GM23248 (cell line): ENCODE data around the gene SPAG9. TPM values are rescaled to one million over a fixed set of nuclear protein-coding genes. Genes with fewer than 3 reads are reported as not detected.

Experiments
- DNase-seq: peaks from one replicate; pipeline ENCODE4 v3.0.0-alpha.2; 2015
- H2AFZ ChIP-seq: fragments of 200-600 bp; sonication (generic); 2 replicates; pipeline ENCODE4 v1.6.1; 2016; ENCODE audit warnings: antibody characterized with exemption
- H3F3A ChIP-seq: fragments of 200-600 bp; sonication (generic); 2 replicates; pipeline ENCODE4 v1.6.1; 2016; ENCODE audit warnings: mild to moderate bottlenecking, antibody characterized with exemption, mixed run types; ENCODE audit not compliant: insufficient read depth
- H3K27ac ChIP-seq: fragments of 200-600 bp; sonication (generic); 2 replicates; pipeline ENCODE4 v1.5.1; 2016; ENCODE audit warnings: mild to moderate bottlenecking
- H3K27me3 ChIP-seq: fragments of 200-600 bp; sonication (generic); replicated peaks from 2 replicates; pipeline ENCODE4 v1.6.1; 2016; ENCODE audit warnings: mild to moderate bottlenecking; ENCODE audit not compliant: insufficient read depth
- H3K36me3 ChIP-seq: fragments of 200-600 bp; sonication (generic); 2 replicates; pipeline ENCODE4 v1.6.1; 2016; ENCODE audit warnings: low read depth, mild to moderate bottlenecking
- H3K4me1 ChIP-seq: fragments of 200-600 bp; sonication (generic); 2 replicates; pipeline ENCODE4 v1.6.1; 2016; ENCODE audit warnings: mild to moderate bottlenecking; ENCODE audit not compliant: insufficient read depth
- H3K4me2 ChIP-seq: fragments of 200-600 bp; sonication (generic); one replicate; pipeline ENCODE4 v1.6.1; 2016; ENCODE audit warnings: mild to moderate bottlenecking; ENCODE audit not compliant: unreplicated experiment
- H3K4me3 ChIP-seq: fragments of 200-600 bp; sonication (generic); 2 replicates; pipeline ENCODE4 v1.5.1; 2016; ENCODE audit warnings: mild to moderate bottlenecking
- H3K79me2 ChIP-seq: fragments of 200-600 bp; sonication (generic); 2 replicates; pipeline ENCODE4 v1.6.1; 2016; ENCODE audit warnings: mild to moderate bottlenecking; ENCODE audit not compliant: insufficient read depth
- H3K9ac ChIP-seq: fragments of 200-600 bp; sonication (generic); 2 replicates; pipeline ENCODE4 v1.6.1; 2016; ENCODE audit warnings: mild to moderate bottlenecking
- H3K9me2 ChIP-seq: fragments of 200-600 bp; sonication (generic); 2 replicates; pipeline ENCODE4 v1.6.1; 2016; ENCODE audit warnings: mixed run types, mild to moderate bottlenecking, moderate library complexity; ENCODE audit not compliant: insufficient read depth
- H3K9me3 ChIP-seq: fragments of 200-600 bp; sonication (generic); one replicate; pipeline ENCODE4 v1.6.1; 2017; ENCODE audit warnings: low read depth
- H4K20me1 ChIP-seq: fragments of 200-600 bp; sonication (generic); 2 replicates; pipeline ENCODE4 v1.6.0; 2016; ENCODE audit not compliant: insufficient read depth
- EZH2 ChIP-seq: fragments of 200-600 bp; sonication (generic); IDR thresholded peaks from 2 replicates; pipeline ENCODE4 v1.6.1; 2018; ENCODE audit warnings: antibody characterized with exemption, mild to moderate bottlenecking; ENCODE audit not compliant: insufficient read depth, poor library complexity, severe bottlenecking
- EZH2phosphoT487 ChIP-seq: fragments of 200-600 bp; sonication (generic); IDR thresholded peaks from 2 replicates; pipeline ENCODE4 v1.6.1; 2018; ENCODE audit warnings: antibody characterized with exemption, moderate library complexity, mild to moderate bottlenecking, low read depth; ENCODE audit not compliant: insufficient read depth
- WGBS, 2 experiments: methylation state at CpG; one replicate each; pipeline ENCODE4 v1.1.6; 2015 to 2017; ENCODE audit warnings: low lambda C conversion rate in 2 of 2, low coverage in 1 of 2; ENCODE audit errors: missing lambda C conversion rate in 2 of 2; 5-methylcytosine and 5-hydroxymethylcytosine counted together
- in situ Hi-C: fragments of 300-500 bp; cut with MboI; formaldehyde crosslinking; loops from 2 replicates; pipeline ENCODE4 v1.15.0; 2020
- polyA plus RNA-seq: library from polyadenylated mRNA; unstranded; fragments of >200 nt; fragmentation: Nextera tagmentation; extraction: Ambion mirVana; gene quantifications from 2 replicates; pipeline ENCODE4 v1.2.1, GENCODE V29; 2016
- total RNA-seq: library from RNA; depleted of rRNA; stranded (reverse); fragments of >200 nt; shearing (Covaris generic); gene quantifications from 2 replicates; pipeline ENCODE4 v1.2.3, GENCODE V29; 2014

Gene SPAG9
- total and polyA plus RNA-seq, 2 experiments from 2014 or later: 21.5 to 58.8 TPM

DNA sequence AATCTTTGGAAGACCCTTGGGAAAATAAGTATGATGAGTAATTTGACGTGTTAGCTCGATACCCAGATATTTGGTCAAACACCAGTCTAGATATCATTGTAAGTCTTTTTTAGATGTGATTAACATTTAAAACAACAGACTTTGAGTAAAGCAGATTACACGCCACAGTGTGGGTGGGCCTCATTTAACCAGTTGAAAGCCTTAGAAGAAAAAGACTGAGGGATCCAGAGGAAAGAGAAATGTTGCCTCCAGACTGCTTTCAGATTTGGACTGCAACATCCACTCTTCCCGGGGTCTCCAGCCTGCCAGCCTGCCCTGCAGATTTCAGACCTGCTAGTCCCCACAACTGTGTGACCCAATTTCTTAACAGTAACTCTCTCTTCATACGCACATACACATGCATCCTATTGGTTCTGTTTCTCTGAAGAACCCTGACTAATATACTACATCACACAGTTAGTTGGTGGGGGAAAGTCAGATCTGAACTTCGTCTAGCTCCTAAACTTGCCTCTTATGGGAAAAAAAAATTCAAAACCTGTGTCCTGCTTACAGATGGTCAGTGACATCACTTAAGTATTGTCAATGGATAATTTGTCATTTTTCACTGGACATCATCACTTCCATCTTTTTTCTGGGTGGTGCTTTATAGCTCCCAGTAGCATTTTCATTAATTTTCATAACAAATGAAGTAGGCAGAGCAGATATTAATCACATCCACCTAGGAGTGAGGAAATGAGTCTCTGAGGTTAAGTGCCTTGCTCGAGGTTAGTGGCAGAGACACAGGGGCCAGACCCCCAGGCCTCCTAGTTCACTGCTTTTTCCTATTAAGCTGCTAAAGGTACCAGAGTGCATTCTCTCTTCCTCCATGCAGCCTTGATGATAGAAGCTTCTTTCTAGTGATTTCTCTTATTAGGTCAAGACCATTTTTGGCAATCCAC is 146.8 kb downstream of the SPAG9 start:
- H3K4me1 ChIP-seq: peaks cover 6% of the 10 kb centered on the region
- no peaks in the 10 kb centered on the region; the same call in 1 of the 2 replicates for H3K79me2 ChIP-seq
- no peak overlapping the region for H3K9ac ChIP-seq
- H3F3A ChIP-seq: peaks cover 8% of the 10 kb centered on the region; the same call in 1 of the 2 replicates
- H2AFZ ChIP-seq: no peak overlapping the region
- H3K27ac ChIP-seq: no peak overlapping the region
- no peaks in the 10 kb centered on the region for H3K27me3 ChIP-seq
- H3K4me2 ChIP-seq: no peak overlapping the region
- no peak for DNase-seq
- H3K36me3 ChIP-seq: peaks cover 61% of the 10 kb centered on the region
- in situ Hi-C loops: loop anchor here (25.0 kb wide), 1 partner anchor 462 kb away; the partner anchor contains the start of gene MYCBPAP
- H4K20me1 ChIP-seq: no peaks in the 10 kb centered on the region
- H3K9me2 ChIP-seq: no peaks in the 10 kb centered on the region
- no peak overlapping the region for H3K4me3 ChIP-seq
- no peaks in the 10 kb centered on the region for H3K9me3 ChIP-seq
- no peak for TF ChIP-seq EZH2
- TF ChIP-seq EZH2phosphoT487: no peak
- 94 to 96% methylated on average over 7 of the region's 7 CpGs for WGBS, 2 experiments

DNA sequence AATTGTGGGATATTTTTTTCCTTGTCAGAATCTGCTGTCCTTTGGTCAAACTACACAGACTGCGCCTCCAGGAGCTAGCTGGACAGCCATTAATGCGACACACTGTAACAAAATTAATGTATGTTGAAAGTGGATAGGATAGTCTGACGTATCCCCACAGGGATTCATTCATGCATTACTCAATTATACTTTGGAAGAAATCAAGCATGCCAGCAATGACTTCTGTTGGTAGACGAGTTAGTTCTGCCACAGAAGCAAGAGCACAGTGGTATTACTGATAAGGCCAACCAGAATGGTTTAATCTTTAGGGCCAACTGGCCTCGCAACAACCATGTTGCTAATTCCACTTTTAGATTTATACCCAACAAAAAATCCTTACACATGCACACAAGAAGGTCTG is 148.1 kb downstream of the SPAG9 start:
- no peak overlapping the region for H3K27ac ChIP-seq
- no peaks in the 10 kb centered on the region for H3K27me3 ChIP-seq
- no peak overlapping the region for H2AFZ ChIP-seq
- H3K9me3 ChIP-seq: no peaks in the 10 kb centered on the region
- H3K4me1 ChIP-seq: peaks cover 6% of the 10 kb centered on the region
- H3K4me2 ChIP-seq: no peak overlapping the region
- H3K4me3 ChIP-seq: no peak overlapping the region
- in situ Hi-C loops: loop anchor here (25.0 kb wide), 1 partner anchor 460 kb away; the partner anchor contains the start of gene MYCBPAP
- H3K79me2 ChIP-seq: no peaks in the 10 kb centered on the region; the same call in 1 of the 2 replicates
- H3K9ac ChIP-seq: no peak overlapping the region
- TF ChIP-seq EZH2 (no peak), EZH2phosphoT487 (no peak)
- H3F3A ChIP-seq: peaks cover 8% of the 10 kb centered on the region; the same call in 1 of the 2 replicates
- WGBS, 2 experiments: 92 to 95% methylated on average over 5 of the region's 5 CpGs
- DNase-seq: no peak
- peaks cover 49% of the 10 kb centered on the region for H3K36me3 ChIP-seq
- no peaks in the 10 kb centered on the region for H4K20me1 ChIP-seq
- no peaks in the 10 kb centered on the region for H3K9me2 ChIP-seq

DNA sequence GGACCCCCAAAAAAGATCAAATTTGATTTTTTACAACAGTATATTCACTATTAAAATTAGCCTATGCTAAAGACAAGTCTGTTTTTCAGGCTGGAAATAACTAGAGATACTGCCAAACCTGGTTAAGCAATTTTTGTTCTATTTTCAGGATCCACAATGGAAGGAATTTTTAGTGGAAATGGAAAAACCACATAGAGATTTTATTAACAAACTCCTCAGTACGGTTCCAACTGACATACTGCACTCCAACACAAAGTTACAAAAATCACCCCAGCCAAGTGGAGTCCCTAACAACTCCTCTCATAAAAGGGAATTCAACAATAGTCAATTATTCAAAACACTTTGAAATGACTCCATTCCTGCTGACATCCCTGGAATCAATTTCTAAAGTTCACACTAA is 152.9 kb downstream of the SPAG9 start:
- H3K27ac ChIP-seq: no peak overlapping the region
- WGBS, 2 experiments: 16 to 45% methylated on average over 1 of the region's 1 CpG
- no peaks in the 10 kb centered on the region for H3K27me3 ChIP-seq
- H3K4me3 ChIP-seq: no peak overlapping the region
- no peak overlapping the region for H3K4me2 ChIP-seq
- peaks cover under 1% of the 10 kb centered on the region; the same call in 1 of the 2 replicates for H3F3A ChIP-seq
- no peaks in the 10 kb centered on the region for H3K9me2 ChIP-seq
- no peak overlapping the region for H2AFZ ChIP-seq
- TF ChIP-seq EZH2 (no peak), EZH2phosphoT487 (no peak)
- H3K9ac ChIP-seq: no peak overlapping the region
- peak; percentile 33 for DNase-seq
- H4K20me1 ChIP-seq: no peaks in the 10 kb centered on the region
- H3K4me1 ChIP-seq: no peaks in the 10 kb centered on the region
- H3K79me2 ChIP-seq: no peaks in the 10 kb centered on the region; the same call in 1 of the 2 replicates
- no peaks in the 10 kb centered on the region for H3K9me3 ChIP-seq
- H3K36me3 ChIP-seq: peaks cover 24% of the 10 kb centered on the region
- in situ Hi-C loops: loop anchor here (25.0 kb wide), 1 partner anchor 455 kb away; the partner anchor contains the start of gene MYCBPAP

DNA sequence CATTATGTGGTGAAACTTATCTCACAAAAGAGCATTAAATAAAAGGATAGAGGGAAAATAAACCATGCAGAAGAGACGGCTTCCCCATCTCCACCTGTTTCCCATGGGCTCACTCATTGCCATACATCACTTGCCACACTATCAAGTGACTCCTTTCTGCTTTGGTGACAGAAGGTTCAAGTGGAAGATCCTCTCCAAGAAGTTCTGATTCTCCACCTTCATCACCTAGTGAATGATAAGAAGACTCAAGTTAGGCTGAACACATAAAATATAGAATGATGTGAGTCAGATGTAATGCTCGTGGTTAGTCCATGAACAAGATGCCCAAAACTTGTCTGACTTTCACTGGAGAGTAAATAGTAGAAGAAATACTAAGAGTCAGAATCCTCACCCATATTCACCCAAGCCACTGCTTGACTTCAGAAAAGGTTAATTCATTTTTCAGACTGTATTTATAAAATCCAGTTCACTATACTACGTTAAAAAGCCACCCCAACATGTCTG is 154.5 kb downstream of the SPAG9 start:
- no peaks in the 10 kb centered on the region for H3K9me3 ChIP-seq
- no peak overlapping the region for H2AFZ ChIP-seq
- WGBS, 2 experiments: 75 to 76% methylated on average over 3 of the region's 3 CpGs
- H3K79me2 ChIP-seq: no peaks in the 10 kb centered on the region
- H3K4me1 ChIP-seq: no peaks in the 10 kb centered on the region
- peaks cover 28% of the 10 kb centered on the region for H3K36me3 ChIP-seq
- H3F3A ChIP-seq: no peaks in the 10 kb centered on the region; the same call in 1 of the 2 replicates
- in situ Hi-C loops: loop anchor here (25.0 kb wide), 1 partner anchor 454 kb away; the partner anchor contains the start of gene MYCBPAP
- TF ChIP-seq EZH2: no peak
- no peak for TF ChIP-seq EZH2phosphoT487
- H3K27ac ChIP-seq: no peak overlapping the region
- DNase-seq: no peak
- no peaks in the 10 kb centered on the region for H3K9me2 ChIP-seq
- H3K27me3 ChIP-seq: no peaks in the 10 kb centered on the region
- H3K4me2 ChIP-seq: no peak overlapping the region
- H3K4me3 ChIP-seq: no peak overlapping the region
- H4K20me1 ChIP-seq: no peaks in the 10 kb centered on the region
- no peak overlapping the region for H3K9ac ChIP-seq
